ENCODE measurements around the gene DYNAP.

DYNAP gene

GRCh38 chr18:54561706-54562267 lies 29.3 kb upstream of the DYNAP start:
- TF ChIP-seq EZH2phosphoT487 (IDR thresholded peaks at IDR 0.05; ENCODE audit: borderline replicate concordance, low read length): no peak
- Histone ChIP-seq H3K79me2 (ENCODE audit: control insufficient read depth, low read length) (no peaks in the 10 kb centered on the region), H3K9me3 (ENCODE audit: control insufficient read depth, insufficient read depth, low read length) (no peaks in the 10 kb centered on the region), H3K4me3 (ENCODE audit: low read length) (no peak overlapping the region), H3K4me1 (ENCODE audit: control insufficient read depth, low read length) (no peaks in the 10 kb centered on the region), H3K36me3 (ENCODE audit: control insufficient read depth, low read length) (no peaks in the 10 kb centered on the region), H3K27ac (ENCODE audit: low read depth, low read length) (no peak overlapping the region), H3K27me3 (ENCODE audit: control insufficient read depth, low read length) (no peaks in the 10 kb centered on the region), H4K20me1 (ENCODE audit: control insufficient read depth, insufficient read depth, low read depth, low read length) (no peaks in the 10 kb centered on the region), H3K9me2 (replicated peaks; ENCODE audit: control insufficient read depth, low read length) (no peaks in the 10 kb centered on the region), H3F3A (ENCODE audit: control insufficient read depth, insufficient read depth) (no peaks in the 10 kb centered on the region), H3K4me2 (ENCODE audit: low read length) (no peak overlapping the region)

- Histone ChIP-seq H3K4me1 (ENCODE audit: control insufficient read depth, low read length) (no peaks in the 10 kb centered on the region), H3K4me2 (ENCODE audit: low read length) (no peak overlapping the region), H3K27me3 (ENCODE audit: control insufficient read depth, low read length) (no peaks in the 10 kb centered on the region), H3K36me3 (ENCODE audit: control insufficient read depth, low read length) (no peaks in the 10 kb centered on the region), H3K9me3 (ENCODE audit: control insufficient read depth, insufficient read depth, low read length) (no peaks in the 10 kb centered on the region), H3K4me3 (ENCODE audit: low read length) (no peak overlapping the region), H4K20me1 (ENCODE audit: control insufficient read depth, insufficient read depth, low read depth, low read length) (no peaks in the 10 kb centered on the region), H3K79me2 (ENCODE audit: control insufficient read depth, low read length) (no peaks in the 10 kb centered on the region), H3K9me2 (replicated peaks; ENCODE audit: control insufficient read depth, low read length) (no peaks in the 10 kb centered on the region), H3F3A (ENCODE audit: control insufficient read depth, insufficient read depth) (no peaks in the 10 kb centered on the region), H3K27ac (ENCODE audit: low read depth, low read length) (no peak overlapping the region)
- TF ChIP-seq CTCF (IDR thresholded peaks at IDR 0.05; ENCODE audit: low read depth, low read length, poor library complexity, severe bottlenecking) (no peak), EZH2phosphoT487 (IDR thresholded peaks at IDR 0.05; ENCODE audit: borderline replicate concordance, low read length) (no peak)
These were observed 10.8 kb upstream of the DYNAP start for GRCh38 chr18:54580202-54580729.

- TF ChIP-seq EZH2phosphoT487 (IDR thresholded peaks at IDR 0.05; ENCODE audit: borderline replicate concordance, low read length): no peak
- TF ChIP-seq CTCF (IDR thresholded peaks at IDR 0.05; ENCODE audit: low read depth, low read length, poor library complexity, severe bottlenecking): no peak
- Histone ChIP-seq H3K4me2 (ENCODE audit: low read length) (no peak overlapping the region), H4K20me1 (ENCODE audit: control insufficient read depth, insufficient read depth, low read depth, low read length) (no peaks in the 10 kb centered on the region), H3K79me2 (ENCODE audit: control insufficient read depth, low read length) (no peaks in the 10 kb centered on the region), H3K4me3 (ENCODE audit: low read length) (no peak overlapping the region), H3K4me1 (ENCODE audit: control insufficient read depth, low read length) (no peaks in the 10 kb centered on the region), H3K27me3 (ENCODE audit: control insufficient read depth, low read length) (0 out of 2 replicates have a peak, but pooled peaks cover 4% of the 10 kb centered on the region), H3F3A (ENCODE audit: control insufficient read depth, insufficient read depth) (no peaks in the 10 kb centered on the region), H3K27ac (ENCODE audit: low read depth, low read length) (no peak overlapping the region), H3K36me3 (ENCODE audit: control insufficient read depth, low read length) (no peaks in the 10 kb centered on the region), H3K9me2 (replicated peaks; ENCODE audit: control insufficient read depth, low read length) (no peaks in the 10 kb centered on the region), H3K9me3 (ENCODE audit: control insufficient read depth, insufficient read depth, low read length) (no peaks in the 10 kb centered on the region)
These were observed 7.0 kb upstream of the DYNAP start for GRCh38 chr18:54584065-54584464.

- H3K79me2 ChIP-seq (ENCODE audit: control insufficient read depth, low read length): no peaks in the 10 kb centered on the region
- no peaks in the 10 kb centered on the region for H3F3A ChIP-seq (ENCODE audit: control insufficient read depth, insufficient read depth)
- no peaks in the 10 kb centered on the region for H3K4me1 ChIP-seq (ENCODE audit: control insufficient read depth, low read length)
- H3K4me2 ChIP-seq (ENCODE audit: low read length): no peak overlapping the region
- H3K27ac ChIP-seq (ENCODE audit: low read depth, low read length): no peak overlapping the region
- H3K9me2 ChIP-seq (replicated peaks; ENCODE audit: control insufficient read depth, low read length): no peaks in the 10 kb centered on the region
- TF ChIP-seq CTCF (IDR thresholded peaks at IDR 0.05; ENCODE audit: low read depth, low read length, poor library complexity, severe bottlenecking) (no peak), EZH2phosphoT487 (IDR thresholded peaks at IDR 0.05; ENCODE audit: borderline replicate concordance, low read length) (no peak)
- H3K27me3 ChIP-seq (ENCODE audit: control insufficient read depth, low read length): 0 out of 2 replicates have a peak, but pooled peaks cover 4% of the 10 kb centered on the region
- no peaks in the 10 kb centered on the region for H4K20me1 ChIP-seq (ENCODE audit: control insufficient read depth, insufficient read depth, low read depth, low read length)
- H3K36me3 ChIP-seq (ENCODE audit: control insufficient read depth, low read length): no peaks in the 10 kb centered on the region
- H3K4me3 ChIP-seq (ENCODE audit: low read length): no peak overlapping the region
- no peaks in the 10 kb centered on the region for H3K9me3 ChIP-seq (ENCODE audit: control insufficient read depth, insufficient read depth, low read length)
These were observed 5.3 kb upstream of the DYNAP start for GRCh38 chr18:54585743-54586142.

All from DOHH2 (cell line).